ENCODE measurements around the gene MYH8.

The MYH8 gene

DNA sequence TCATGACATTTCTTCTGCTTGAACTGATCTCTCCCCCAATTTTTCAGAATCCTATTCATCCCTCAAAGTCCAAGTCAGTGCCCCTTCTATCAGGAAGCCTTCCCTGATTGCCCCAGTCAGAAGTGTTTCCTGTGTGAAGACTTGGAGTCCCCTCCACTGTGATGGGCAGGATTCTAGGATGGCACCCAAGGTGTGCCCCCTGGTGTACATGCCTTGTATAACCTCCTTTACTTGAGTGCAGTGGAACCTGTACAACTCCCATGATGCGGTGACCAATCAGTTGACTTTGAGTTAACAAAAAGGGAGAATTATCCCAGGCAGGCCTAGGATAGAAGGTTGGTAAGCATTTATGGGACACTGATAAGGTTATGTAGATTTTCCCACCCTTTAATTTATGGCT is 72.3 kb downstream of the MYH8 start:
- H3K4me3 ChIP-seq (ENCODE audit: low read depth, low read length): no peak overlapping the region
- TF ChIP-seq, protein P1, sequence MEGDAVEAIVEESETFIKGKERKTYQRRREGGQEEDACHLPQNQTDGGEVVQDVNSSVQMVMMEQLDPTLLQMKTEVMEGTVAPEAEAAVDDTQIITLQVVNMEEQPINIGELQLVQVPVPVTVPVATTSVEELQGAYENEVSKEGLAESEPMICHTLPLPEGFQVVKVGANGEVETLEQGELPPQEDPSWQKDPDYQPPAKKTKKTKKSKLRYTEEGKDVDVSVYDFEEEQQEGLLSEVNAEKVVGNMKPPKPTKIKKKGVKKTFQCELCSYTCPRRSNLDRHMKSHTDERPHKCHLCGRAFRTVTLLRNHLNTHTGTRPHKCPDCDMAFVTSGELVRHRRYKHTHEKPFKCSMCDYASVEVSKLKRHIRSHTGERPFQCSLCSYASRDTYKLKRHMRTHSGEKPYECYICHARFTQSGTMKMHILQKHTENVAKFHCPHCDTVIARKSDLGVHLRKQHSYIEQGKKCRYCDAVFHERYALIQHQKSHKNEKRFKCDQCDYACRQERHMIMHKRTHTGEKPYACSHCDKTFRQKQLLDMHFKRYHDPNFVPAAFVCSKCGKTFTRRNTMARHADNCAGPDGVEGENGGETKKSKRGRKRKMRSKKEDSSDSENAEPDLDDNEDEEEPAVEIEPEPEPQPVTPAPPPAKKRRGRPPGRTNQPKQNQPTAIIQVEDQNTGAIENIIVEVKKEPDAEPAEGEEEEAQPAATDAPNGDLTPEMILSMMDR (IDR thresholded peaks at IDR 0.05; ENCODE audit: insufficient read depth, low read depth, low read length, missing control alignments): peak; percentile 42
- peak; percentile 45 for DNase-seq (ENCODE audit: low read depth)

DNA sequence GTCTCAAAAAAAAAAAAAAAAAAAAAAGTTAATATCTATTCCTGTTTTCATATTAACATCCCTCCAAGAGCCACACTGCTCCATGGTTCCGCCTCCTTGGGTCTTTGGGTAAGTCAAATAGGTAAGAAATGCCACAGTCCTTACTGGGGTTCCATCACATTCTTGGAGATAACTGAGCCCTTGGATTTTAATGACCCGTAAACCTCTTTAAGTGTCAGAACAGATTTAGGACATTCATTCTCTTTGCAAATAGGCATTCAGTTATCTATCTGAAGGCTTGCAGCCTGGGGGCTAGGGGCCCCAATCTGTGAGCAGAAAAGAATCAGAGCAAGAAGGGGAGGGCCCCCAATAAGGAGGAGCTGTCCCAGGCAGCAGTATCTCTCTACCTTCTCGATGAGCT is 76.9 kb downstream of the MYH8 start:
- TF ChIP-seq, protein P1 (IDR thresholded peaks at IDR 0.05; ENCODE audit: insufficient read depth, low read depth, low read length, missing control alignments): no peak
- DNase-seq (ENCODE audit: low read depth): no peak

More for the DNA sequence above, 76.9 kb downstream of the MYH8 start:
- no peak overlapping the region for H3K4me3 ChIP-seq (ENCODE audit: low read depth, low read length)

Measured in GM12865 (cell line).